HAP-1 (cell line): Measurements from ENCODE around the gene NPB.

ENCODE experiments used
- DNase-seq, 2 experiments: peaks; one replicate each; pipeline ENCODE4 v3.0.0-alpha.2; 2016 to 2020; ENCODE audit warnings: low spot score in 2 of 2
- H3K27me3 ChIP-seq: fragments of 250-450 bp; sonication (Bioruptor Pico); 2 replicates; pipeline ENCODE4 v1.5.1; 2020; ENCODE audit warnings: low read depth, mild to moderate bottlenecking, moderate library complexity
- H3K36me3 ChIP-seq: fragments of 250-450 bp; sonication (Bioruptor Pico); replicated peaks from 2 replicates; pipeline ENCODE4 v1.5.1; 2020; ENCODE audit warnings: mild to moderate bottlenecking
- H3K4me1 ChIP-seq: fragments of 250-450 bp; sonication (Bioruptor Pico); 2 replicates; pipeline ENCODE4 v1.5.1; 2020; ENCODE audit warnings: mild to moderate bottlenecking
- H3K4me3 ChIP-seq: fragments of 250-450 bp; sonication (Bioruptor Pico); 2 replicates; pipeline ENCODE4 v1.5.1; 2020; ENCODE audit warnings: mild to moderate bottlenecking, moderate library complexity
- H3K9me3 ChIP-seq: fragments of 250-450 bp; sonication (Bioruptor Pico); 2 replicates; pipeline ENCODE4 v1.5.1; 2020; ENCODE audit warnings: mild to moderate bottlenecking, moderate library complexity
- in situ Hi-C: fragments of 300-500 bp; cut with MboI; formaldehyde crosslinking; loops from 3 replicates; pipeline ENCODE4 v1.14.3; 2020; ENCODE audit warnings: low sequenced_read_pairs, inconsistent platforms, mixed read lengths

NPB gene

GRCh38 chr17:81902023-81902652, at the start of gene NPB:
Gene NPB, plus strand, starts transcription at chr17:81902238. Its CDS starts 40 bp downstream, at chr17:81902278.
- Histone ChIP-seq H3K27me3 (no peaks in the 10 kb centered on the region), H3K9me3 (no peaks in the 10 kb centered on the region), H3K4me3 (no peak within 1 kb of the TSS), H3K36me3 (peaks cover 45% of the 10 kb centered on the region), H3K4me1 (no peaks in the 10 kb centered on the region)
- in situ Hi-C loops = no loop called here
- DNase-seq = no peak

GRCh38 chr17:81854974-81855774, 46.9 kb upstream of the NPB start:
- no peak overlapping the region for H3K4me3 ChIP-seq
- no peaks in the 10 kb centered on the region for H3K9me3 ChIP-seq
- no peaks in the 10 kb centered on the region for H3K27me3 ChIP-seq
- peaks cover 7% of the 10 kb centered on the region for H3K4me1 ChIP-seq
- no peak for DNase-seq
- peaks cover 72% of the 10 kb centered on the region for H3K36me3 ChIP-seq
- in situ Hi-C loops = no loop called here

GRCh38 chr17:81858170-81858966, 43.7 kb upstream of the NPB start:
- H3K27me3 ChIP-seq = no peaks in the 10 kb centered on the region
- H3K9me3 ChIP-seq = no peaks in the 10 kb centered on the region
- peaks cover 65% of the 10 kb centered on the region for H3K36me3 ChIP-seq
- DNase-seq = no peak
- peaks cover 14% of the 10 kb centered on the region for H3K4me1 ChIP-seq
- in situ Hi-C loops = no loop called here
- H3K4me3 ChIP-seq = no peak overlapping the region; the same call in none of the 2 replicates

- peak overlapping the region; percentile 81 for H3K4me3 ChIP-seq
- peaks cover 14% of the 10 kb centered on the region for H3K4me1 ChIP-seq
- no peaks in the 10 kb centered on the region for H3K27me3 ChIP-seq
- in situ Hi-C loops = no loop called here
- DNase-seq = no peak
- H3K9me3 ChIP-seq = no peaks in the 10 kb centered on the region
- H3K36me3 ChIP-seq = peaks cover 66% of the 10 kb centered on the region
Measured at GRCh38 chr17:81858967-81859905, 42.8 kb upstream of the NPB start.

- no peaks in the 10 kb centered on the region for H3K27me3 ChIP-seq
- peaks cover 14% of the 10 kb centered on the region for H3K4me1 ChIP-seq
- H3K36me3 ChIP-seq = peaks cover 68% of the 10 kb centered on the region
- in situ Hi-C loops = no loop called here
- peak within 1 kb of the TSS; percentile 85 for H3K4me3 ChIP-seq
- peak in 1 of 2 experiments; percentile 99 for DNase-seq
- H3K9me3 ChIP-seq = no peaks in the 10 kb centered on the region
Measured at GRCh38 chr17:81859906-81860755, 41.9 kb upstream of the NPB start, which contains the start of gene P4HB. Gene P4HB, minus strand, starts transcription at chr17:81860535. Its CDS starts 64 bp downstream, at chr17:81860471.

GRCh38 chr17:81860756-81861568, 41.1 kb upstream of the NPB start:
- peak; percentile 99 to 100 for DNase-seq
- in situ Hi-C loops = no loop called here
- Histone ChIP-seq H3K9me3 (no peaks in the 10 kb centered on the region), H3K27me3 (no peaks in the 10 kb centered on the region), H3K4me1 (peaks cover 14% of the 10 kb centered on the region), H3K36me3 (peaks cover 71% of the 10 kb centered on the region), H3K4me3 (peak overlapping the region; percentile 85)

- in situ Hi-C loops = no loop called here
- no peaks in the 10 kb centered on the region for H3K27me3 ChIP-seq
- DNase-seq = no peak
- H3K36me3 ChIP-seq = peaks cover 80% of the 10 kb centered on the region
- no peak overlapping the region for H3K4me3 ChIP-seq
- peaks cover 14% of the 10 kb centered on the region for H3K4me1 ChIP-seq
- no peaks in the 10 kb centered on the region for H3K9me3 ChIP-seq
Measured at GRCh38 chr17:81863123-81863675, 38.8 kb upstream of the NPB start.

- Histone ChIP-seq H3K4me1 (peaks cover 16% of the 10 kb centered on the region), H3K27me3 (no peaks in the 10 kb centered on the region), H3K9me3 (no peaks in the 10 kb centered on the region), H3K4me3 (no peak overlapping the region), H3K36me3 (peaks cover 80% of the 10 kb centered on the region)
- no peak for DNase-seq
- in situ Hi-C loops = no loop called here
Measured at GRCh38 chr17:81863833-81864768, 37.9 kb upstream of the NPB start.

- Histone ChIP-seq H3K27me3 (no peaks in the 10 kb centered on the region), H3K9me3 (no peaks in the 10 kb centered on the region), H3K4me1 (peaks cover 19% of the 10 kb centered on the region), H3K36me3 (peaks cover 83% of the 10 kb centered on the region), H3K4me3 (no peak overlapping the region)
- in situ Hi-C loops = no loop called here
- DNase-seq = no peak
Measured at GRCh38 chr17:81865358-81865732, 36.7 kb upstream of the NPB start.

- Histone ChIP-seq H3K27me3 (no peaks in the 10 kb centered on the region), H3K4me1 (peaks cover 19% of the 10 kb centered on the region), H3K4me3 (no peak overlapping the region), H3K9me3 (no peaks in the 10 kb centered on the region), H3K36me3 (peaks cover 87% of the 10 kb centered on the region)
- in situ Hi-C loops = no loop called here
- DNase-seq = peak in 1 of 2 experiments; percentile 43
Measured at GRCh38 chr17:81865733-81866439, 36.2 kb upstream of the NPB start.
